ENCODE results near the gene KMT2B.
"Not testable (repeated sequence)": the region's sequence is repeated elsewhere in the genome, so short reads cannot be mapped to it uniquely, and the experiment has no call there.

KMT2B gene

DNA sequence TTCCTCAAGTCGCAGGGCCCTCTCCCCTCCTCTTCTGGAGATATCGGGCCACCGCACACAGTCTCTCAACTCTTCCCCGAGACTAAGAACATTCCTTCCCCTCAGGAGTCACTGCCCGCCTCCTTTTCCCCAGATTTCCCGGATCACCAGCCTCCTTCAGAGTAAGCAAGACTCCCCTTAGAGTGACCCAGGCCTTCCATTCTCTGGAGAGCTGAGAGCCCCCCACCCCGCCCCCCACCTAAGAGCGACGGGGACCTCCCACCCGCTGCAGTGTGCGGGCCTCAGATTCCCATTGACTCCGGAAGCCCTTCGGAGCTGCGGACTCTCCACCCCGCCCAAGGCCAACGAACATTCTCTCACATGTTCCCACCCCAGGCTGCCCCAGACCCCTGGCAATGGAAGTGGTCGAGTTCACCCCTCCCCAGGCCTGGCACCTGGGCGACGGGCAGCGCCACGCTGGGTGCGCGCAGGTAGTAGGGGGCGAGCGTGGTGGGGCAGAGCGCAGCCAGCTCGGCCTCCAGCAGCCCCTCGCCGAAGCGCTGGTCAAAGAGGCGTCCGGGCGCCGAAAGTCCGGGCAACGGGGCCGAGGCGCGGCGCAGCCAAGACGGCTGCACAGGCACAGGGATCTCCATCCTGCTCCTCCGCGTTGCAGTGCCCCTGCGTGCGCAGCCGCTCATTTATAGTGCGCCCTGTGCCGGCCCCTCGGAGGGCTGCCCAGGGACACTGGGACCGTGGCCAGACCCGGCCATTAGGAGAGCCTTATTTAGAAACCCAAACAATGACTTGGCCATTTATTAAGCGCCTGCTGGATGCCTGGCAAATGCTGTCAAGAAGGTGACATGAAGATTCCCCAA is 38.8 kb downstream of the KMT2B start, which contains the start of gene HSPB6:
Gene HSPB6, minus strand, starts transcription at position 653 of the 854 bp plus-strand sequence. Its CDS starts 21 bp downstream, at position 632.
- DNase-seq (ENCODE audit: low read depth): no peak

DNA sequence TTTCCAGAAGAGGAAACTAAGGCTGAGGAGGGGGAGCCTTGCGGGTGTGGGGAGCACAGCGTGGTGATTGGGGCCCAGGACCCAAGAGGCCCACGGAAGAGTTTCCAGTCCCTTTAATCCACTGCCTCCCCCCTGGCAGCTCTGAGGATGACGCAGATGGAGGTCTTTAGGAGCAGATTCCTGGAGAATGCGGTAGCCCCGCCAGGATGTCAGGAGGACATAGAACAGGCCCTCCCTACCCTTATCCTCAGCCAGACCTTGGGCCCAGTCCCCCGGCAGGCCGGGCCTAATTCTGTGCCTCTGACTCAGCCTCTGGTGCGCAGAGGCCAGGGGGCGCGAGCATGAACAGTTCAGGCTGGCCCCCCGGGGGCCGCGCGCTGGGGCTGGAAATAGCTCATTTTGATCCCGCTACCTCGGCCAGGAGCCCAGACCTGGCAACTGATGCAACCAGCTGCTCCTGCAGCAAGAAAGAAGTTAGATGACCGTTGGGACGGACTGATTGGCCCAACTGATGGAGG is 39.5 kb downstream of the KMT2B start:
- DNase-seq (ENCODE audit: low read depth): no peak

- peak; percentile 99 for DNase-seq (ENCODE audit: low read depth)
Measured at GRCh38 chr19:35757749-35758608, 40.2 kb downstream of the KMT2B start, which contains the start of gene PROSER3. PROSER3 (plus strand) TSS chr19:35758176; CDS start chr19:35758216, 40 bp downstream.

- DNase-seq (ENCODE audit: low read depth): no peak
Measured at GRCh38 chr19:35759697-35760096, 41.9 kb downstream of the KMT2B start.

- DNase-seq (ENCODE audit: low read depth): no peak
Measured at GRCh38 chr19:35760711-35761349, 43.0 kb downstream of the KMT2B start.

- DNase-seq (ENCODE audit: low read depth): no peak
Measured at GRCh38 chr19:35764432-35765315, 46.9 kb downstream of the KMT2B start.

DNA sequence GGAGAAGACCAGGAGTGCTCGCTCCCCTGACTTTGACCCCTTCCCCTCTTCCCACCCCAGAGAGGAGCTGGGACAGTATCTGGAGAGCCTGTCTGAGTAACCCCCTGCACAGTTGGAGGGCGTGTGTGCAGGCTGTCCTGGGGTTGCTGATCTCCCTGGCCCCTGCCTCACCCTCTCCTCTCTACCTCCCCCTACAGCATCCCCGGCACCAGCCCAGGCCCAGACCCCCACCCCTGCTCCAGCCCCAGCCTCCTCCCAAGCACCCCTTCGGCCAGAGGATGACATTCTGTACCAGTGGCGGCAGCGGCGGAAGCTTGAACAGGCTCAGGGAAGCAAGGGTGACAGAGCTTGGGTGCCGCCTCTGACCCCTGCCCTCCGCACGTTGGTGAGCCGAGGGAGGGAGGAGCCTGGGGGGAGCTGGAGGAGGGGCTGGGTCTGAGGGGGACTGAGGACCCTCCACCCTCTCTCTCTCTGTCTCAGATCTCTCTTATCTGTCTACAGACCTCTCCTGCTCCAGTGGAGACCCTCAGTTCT is 48.8 kb downstream of the KMT2B start:
- DNase-seq (ENCODE audit: low read depth): no peak

DNA sequence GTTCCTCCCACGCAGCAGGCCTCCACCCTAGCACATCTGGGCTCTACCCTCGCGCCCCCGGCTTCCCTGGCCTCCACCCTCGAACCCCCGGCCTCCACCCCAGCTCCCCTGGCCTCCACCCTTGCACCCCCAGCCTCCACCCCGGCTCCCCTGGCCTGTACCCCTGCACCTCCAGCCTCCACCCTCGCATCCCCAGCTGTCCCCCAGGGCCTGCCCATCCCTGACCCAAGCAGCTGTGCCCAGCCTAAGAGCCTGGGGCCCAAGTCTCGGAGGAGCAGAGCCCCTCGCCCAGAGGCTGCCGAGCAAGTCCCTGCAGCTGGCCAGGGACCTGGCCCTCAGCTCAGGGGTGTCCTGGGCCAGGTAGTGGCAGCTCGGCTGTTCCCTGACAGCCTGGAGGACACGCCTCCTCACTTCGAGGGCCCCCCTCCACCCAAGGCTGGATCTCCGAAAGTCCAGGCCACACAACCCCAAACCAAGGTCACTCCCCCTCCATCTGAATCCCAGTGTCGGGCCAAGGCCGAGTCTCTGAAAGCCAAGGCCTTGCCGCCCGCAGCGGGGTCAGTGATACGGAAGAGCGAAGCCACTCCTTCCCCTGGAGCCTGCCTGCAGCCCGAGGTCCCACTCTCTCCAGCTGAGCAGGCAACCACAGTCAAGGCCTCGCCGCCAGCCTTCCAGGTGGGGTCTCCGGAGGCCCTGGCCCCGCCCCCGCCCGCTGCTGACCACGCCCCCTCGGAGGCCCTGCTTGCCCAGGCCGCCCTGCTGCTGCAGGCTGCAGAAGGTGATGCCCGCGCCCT is 49.7 kb downstream of the KMT2B start:
- DNase-seq (ENCODE audit: low read depth): no peak

GRCh38 chr19:35768082-35768421 is 50.2 kb downstream of the KMT2B start:
- no peak for DNase-seq (ENCODE audit: low read depth)

DNA sequence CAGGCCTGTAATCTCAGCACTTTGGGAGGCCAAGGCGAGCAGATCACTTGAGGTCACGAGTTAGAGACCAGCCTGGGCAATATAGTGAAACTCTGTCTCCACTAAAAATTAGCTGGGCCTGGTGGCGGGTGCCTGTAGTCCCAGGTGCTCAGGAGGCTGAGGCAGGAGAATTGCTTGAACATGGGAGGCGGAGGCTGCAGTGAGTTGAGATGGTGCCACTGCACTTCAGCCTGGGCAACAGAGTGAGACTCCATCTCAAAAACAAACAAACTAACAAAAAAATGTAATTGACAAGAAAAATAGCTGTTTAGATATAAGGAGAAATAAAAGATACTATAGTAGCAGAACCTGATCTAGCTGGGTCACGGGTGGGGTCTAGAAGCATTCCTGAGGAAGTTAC is 54.6 kb downstream of the KMT2B start:
- DNase-seq (ENCODE audit: low read depth): not testable (repeated sequence)

GRCh38 chr19:35773020-35773806 is 55.4 kb downstream of the KMT2B start:
- DNase-seq (ENCODE audit: low read depth): no peak

DNA sequence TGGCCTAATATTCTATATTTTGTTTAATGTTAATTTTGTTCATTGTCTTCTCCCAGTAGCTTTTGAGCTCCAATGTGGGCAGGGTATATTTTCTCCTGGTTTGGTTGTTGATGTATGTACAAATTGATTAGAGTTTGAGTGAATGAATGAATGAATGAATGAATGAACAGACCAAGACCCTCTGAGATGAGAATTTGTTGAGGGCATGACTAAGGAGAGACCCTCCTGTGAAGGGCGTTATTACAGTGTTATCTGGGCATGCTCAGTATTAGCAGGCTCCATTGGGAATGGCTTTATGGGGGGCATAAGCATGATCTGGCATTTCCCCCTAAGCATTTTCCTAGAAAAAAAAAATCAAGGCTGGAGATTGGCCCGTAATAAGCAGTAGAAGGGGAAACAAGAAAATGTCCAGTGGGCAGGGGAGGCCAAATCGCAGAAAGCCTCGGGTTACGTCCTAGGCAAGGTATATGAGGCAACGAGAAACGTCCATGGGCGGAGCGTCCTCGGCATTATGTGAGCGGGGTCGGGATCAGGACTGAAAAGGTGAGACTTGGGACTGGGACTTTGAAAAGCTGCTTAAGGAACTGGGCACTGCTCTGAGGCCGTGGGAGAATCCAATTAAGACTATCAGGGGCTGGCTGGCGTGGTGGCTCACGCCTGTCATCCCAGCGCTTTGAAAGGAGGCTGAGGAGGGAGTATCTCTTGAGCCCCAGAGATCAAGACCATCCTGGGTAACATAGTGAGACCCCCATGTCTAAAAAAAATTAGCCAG is 56.7 kb downstream of the KMT2B start:
- no peak for DNase-seq (ENCODE audit: low read depth)

DNA sequence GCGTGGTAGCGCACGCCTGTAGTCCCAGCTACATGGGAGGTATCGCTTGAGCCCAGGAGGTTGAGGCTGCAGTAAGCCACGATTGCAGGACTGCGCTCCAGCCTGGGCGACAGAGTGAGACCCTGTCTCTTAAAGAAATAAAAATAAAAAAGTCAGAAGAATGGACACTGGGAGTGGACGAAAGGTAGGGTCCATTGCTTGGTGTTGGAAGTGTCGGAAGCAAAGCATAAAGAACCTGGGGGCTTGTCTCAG is 57.2 kb downstream of the KMT2B start:
- no peak for DNase-seq (ENCODE audit: low read depth)

- DNase-seq (ENCODE audit: low read depth): peak; percentile 98
Measured at GRCh38 chr19:35775298-35776101, 57.7 kb downstream of the KMT2B start, which contains the start of gene ARHGAP33. ARHGAP33 (plus strand) TSS chr19:35775564; CDS start chr19:35775659, 95 bp downstream.

- DNase-seq (ENCODE audit: low read depth): no peak
Measured at GRCh38 chr19:35776102-35776788, 58.4 kb downstream of the KMT2B start.

GRCh38 chr19:35777086-35777841 is 59.5 kb downstream of the KMT2B start:
- DNase-seq (ENCODE audit: low read depth): no peak

All from activated T-cell treated with anti-CD3 and anti-CD28 coated beads for 24 hours (primary cell).